Liver (tissue), 9 donors: Measurements from ENCODE around the gene F9. TPM values are rescaled to one million over a fixed set of nuclear protein-coding genes. Genes with fewer than 3 reads are reported as not detected.

Experiments
- DNase-seq: peaks from one replicate; pipeline ENCODE4 v3.0.0-alpha.2; 2017; ENCODE audit warnings: low spot score
- H3K27ac ChIP-seq, 2 donors: one replicate each; pipeline ENCODE4 v1.7.0; 2013; ENCODE audit warnings: inconsistent platforms in 2 of 2, low read length in 2 of 2, control low read depth in 1 of 2, low read depth in 1 of 2, mild to moderate bottlenecking in 1 of 2
- H3K27me3 ChIP-seq, 4 donors: one replicate each; pipeline versions ENCODE4 v1.6.1 to v1.7.0; 2013; ENCODE audit warnings: low read length in 3 of 4, inconsistent platforms in 1 of 4, mild to moderate bottlenecking in 1 of 4, moderate library complexity in 1 of 4; ENCODE audit not compliant: control insufficient read depth in 4 of 4, insufficient read depth in 4 of 4
- H3K36me3 ChIP-seq, 4 donors: one replicate each; pipeline versions ENCODE4 v1.6.1 to v1.7.0; 2013; ENCODE audit warnings: low read length in 3 of 4, mild to moderate bottlenecking in 3 of 4, low read depth in 1 of 4, moderate library complexity in 1 of 4; ENCODE audit not compliant: control insufficient read depth in 4 of 4, insufficient read depth in 3 of 4
- H3K4me1 ChIP-seq, 4 donors: one replicate each; pipeline versions ENCODE4 v1.6.1 to v1.7.0; 2013; ENCODE audit warnings: low read length in 3 of 4, mild to moderate bottlenecking in 3 of 4, moderate library complexity in 1 of 4; ENCODE audit not compliant: control insufficient read depth in 4 of 4, insufficient read depth in 4 of 4
- H3K4me3 ChIP-seq, 3 donors: one replicate each; pipeline versions ENCODE4 v1.6.1 to v1.7.0; 2013; ENCODE audit warnings: low read length in 3 of 3, control low read depth in 1 of 3, low read depth in 1 of 3, mild to moderate bottlenecking in 1 of 3
- H3K9ac ChIP-seq, 2 donors: one replicate each; pipeline ENCODE4 v1.7.0; 2013; ENCODE audit warnings: low read length in 2 of 2, mild to moderate bottlenecking in 2 of 2, moderate library complexity in 2 of 2, control low read depth in 1 of 2, low read depth in 1 of 2
- H3K9me3 ChIP-seq, 4 donors: one replicate each; pipeline versions ENCODE4 v1.6.1 to v1.7.0; 2013; ENCODE audit warnings: low read length in 3 of 4; ENCODE audit not compliant: control insufficient read depth in 4 of 4
- ATF3 ChIP-seq: IDR thresholded peaks from 2 replicates; pipeline ENCODE4 v1.6.1; 2016; ENCODE audit warnings: antibody characterized with exemption
- CTCF ChIP-seq: fragments of 150-350 bp; IDR thresholded peaks from 2 replicates; pipeline ENCODE4 v1.5.1; 2017; ENCODE audit warnings: improper control_type of control experiment, low read depth, low read length; ENCODE audit not compliant: missing input control
- EGR1 ChIP-seq, 2 donors: IDR thresholded peaks; 2 replicates each; pipeline ENCODE4 v1.6.1; 2016 to 2018; ENCODE audit warnings: antibody characterized with exemption in 2 of 2, low read depth in 2 of 2
- FOXA1 ChIP-seq: IDR thresholded peaks from 2 replicates; pipeline ENCODE4 v1.6.1; 2016; ENCODE audit warnings: antibody characterized with exemption
- GABPA ChIP-seq, 2 donors: IDR thresholded peaks in 1 of 2; conservative IDR thresholded peaks in 1 of 2; 2 replicates each; pipeline ENCODE4 v1.6.1; 2016; ENCODE audit warnings: antibody characterized with exemption in 2 of 2, mild to moderate bottlenecking in 1 of 2, moderate library complexity in 1 of 2
- HNF4A ChIP-seq, 2 donors: conservative IDR thresholded peaks; 2 replicates each; pipeline ENCODE4 v1.6.1; 2016; ENCODE audit warnings: antibody characterized with exemption in 2 of 2, mild to moderate bottlenecking in 2 of 2
- HNF4G ChIP-seq: IDR thresholded peaks from 2 replicates; pipeline ENCODE4 v1.6.1; 2016; ENCODE audit warnings: antibody characterized with exemption
- JUND ChIP-seq, 2 donors: IDR thresholded peaks; 2 replicates each; pipeline ENCODE4 v1.6.1; 2016; ENCODE audit warnings: antibody characterized with exemption in 2 of 2
- MAX ChIP-seq: IDR thresholded peaks from 2 replicates; pipeline ENCODE4 v1.6.1; 2016; ENCODE audit warnings: antibody characterized with exemption
- NR2F2 ChIP-seq: IDR thresholded peaks from 2 replicates; pipeline ENCODE4 v1.6.1; 2016; ENCODE audit warnings: antibody characterized with exemption
- REST ChIP-seq: IDR thresholded peaks from 2 replicates; pipeline ENCODE4 v1.6.1; 2016; ENCODE audit warnings: antibody characterized with exemption, mild to moderate bottlenecking
- RXRA ChIP-seq, 2 donors: IDR thresholded peaks; 2 replicates each; pipeline ENCODE4 v1.6.1; 2017 to 2018; ENCODE audit warnings: antibody characterized with exemption in 2 of 2, mild to moderate bottlenecking in 1 of 2
- TAF1 ChIP-seq: conservative IDR thresholded peaks from 2 replicates; pipeline ENCODE4 v1.6.1; 2016; ENCODE audit warnings: antibody characterized with exemption, mild to moderate bottlenecking
- ZBTB33 ChIP-seq: IDR thresholded peaks from 2 replicates; pipeline ENCODE4 v1.6.1; 2016; ENCODE audit warnings: antibody characterized with exemption
- WGBS: extraction: QIAGEN DNeasy Blood & Tissue Kit; methylation state at CpG from one replicate; pipeline ENCODE4 v1.1.7; 2013; 5-methylcytosine and 5-hydroxymethylcytosine counted together
- polyA plus RNA-seq, 2 donors: library from polyadenylated mRNA; stranded (reverse) in 1 of 2; unstranded in 1 of 2; fragments of 200-250 nt in 1 of 2; fragments of >200 nt in 1 of 2; fragmentation: Nextera tagmentation in 1 of 2; extraction: Ambion mirVana in 1 of 2; gene quantifications; one replicate each; pipeline versions ENCODE4 v1.2.1 to v1.2.3, GENCODE V29; 2013 to 2015
- total RNA-seq, 2 donors: library from RNA; depleted of rRNA; stranded (reverse); fragments of >200 nt; gene quantifications; one replicate each; pipeline ENCODE4 v1.2.3, GENCODE V29; 2014
- donor health status: healthy.
- donor health status: healthy.
- donor health status: healthy.
- donor health status: healthy.
- donor health status: healthy.

Gene F9
- total and polyA plus RNA-seq, 4 donors, result 98.4 to 584 (median 228) TPM

- H3K36me3 ChIP-seq, result peaks cover 0 to 8% (median 5%) of the 10 kb centered on the region in 4 donors
- WGBS, result 100% methylated on average over 1 of the region's 1 CpG
- no peaks in the 10 kb centered on the region for H3K27me3 ChIP-seq
- H3K9me3 ChIP-seq, result no peaks in the 10 kb centered on the region
- no peaks in the 10 kb centered on the region for H3K4me1 ChIP-seq
- no peak overlapping the region for H3K4me3 ChIP-seq
- TF ChIP-seq JUND (IDR thresholded peaks at IDR 0.05) (no peak), FOXA1 (no peak)
- H3K27ac ChIP-seq, result no peak overlapping the region
- no peak overlapping the region for H3K9ac ChIP-seq
- DNase-seq, result no peak
These were observed 36.4 kb downstream of the F9 start for GRCh38 chrX:139566981-139567380.

GRCh38 chrX:139581068-139581467, 50.5 kb downstream of the F9 start:
- Histone ChIP-seq H3K27me3 (peaks cover 0 to 8% (median 0%) of the 10 kb centered on the region in 4 donors), H3K4me1 (no peaks in the 10 kb centered on the region), H3K4me3 (no peak overlapping the region), H3K9me3 (no peaks in the 10 kb centered on the region), H3K9ac (no peak overlapping the region), H3K27ac (no peak overlapping the region), H3K36me3 (no peaks in the 10 kb centered on the region)
- 54% methylated on average over 4 of the region's 4 CpGs for WGBS
- DNase-seq, result no peak
- no peak for TF ChIP-seq CTCF
- TF ChIP-seq NR2F2, result no peak
- TF ChIP-seq EGR1 (IDR thresholded peaks at IDR 0.05; ENCODE audit: low read depth in 2 of 2), result no peak
- TF ChIP-seq JUND (IDR thresholded peaks at IDR 0.05), result no peak
- TF ChIP-seq TAF1, result no peak
- TF ChIP-seq MAX, result no peak
- no peak for TF ChIP-seq ZBTB33
- TF ChIP-seq RXRA (IDR thresholded peaks at IDR 0.05), result no peak
- no peak for TF ChIP-seq HNF4A (conservative IDR thresholded peaks at IDR 0.05)
- TF ChIP-seq REST, result no peak
- no peak for TF ChIP-seq GABPA (IDR thresholded peaks at IDR 0.05 in 1 of 2, conservative IDR thresholded peaks at IDR 0.05 in 1 of 2)
- no peak for TF ChIP-seq HNF4G
- no peak for TF ChIP-seq ATF3
